PC-3 (cell line): ENCODE results near the gene C1orf21. TPM values are rescaled to one million over a fixed set of nuclear protein-coding genes. Genes with fewer than 3 reads are reported as not detected.

Experiments
- ATAC-seq: fragments of 200-7000 bp; cut with Tn5 transposase; 2 replicates; pipeline ENCODE4 v1.9.1; 2020; ENCODE audit warnings: mild to moderate bottlenecking, moderate library complexity
- BruUV-seq: library from RNA; stranded (reverse); fragments of 400-500 nt; replicated peaks from 2 replicates; lab custom pipeline; 2021; lab: Mats Ljungman, UMichigan
- CTCF ChIA-PET: fragments of 300-600 bp; sonication (Branson Sonifier 250); formaldehyde crosslinking; loops from one replicate; lab custom pipeline; 2022; ENCODE audit warnings: antibody characterized with exemption; lab: Charles Lee
- POLR2A ChIA-PET: fragments of 300-600 bp; sonication (Branson Sonifier 250); formaldehyde crosslinking; loops from one replicate; lab custom pipeline; 2022; ENCODE audit warnings: antibody characterized with exemption; ENCODE audit not compliant: unreplicated experiment; lab: Charles Lee
- DNase-seq: peaks from one replicate; pipeline ENCODE4 v3.0.0-alpha.2; 2015
- H2AFZ ChIP-seq: fragments of 300-600 bp; sonication (generic); 2 replicates; pipeline ENCODE4 v1.6.0; 2016; ENCODE audit warnings: antibody characterized with exemption, low read length
- H3F3A ChIP-seq: fragments of 300-600 bp; sonication (generic); one replicate; pipeline ENCODE4 v1.6.0; 2017; ENCODE audit warnings: antibody characterized with exemption, low read length, control low read depth, mild to moderate bottlenecking; ENCODE audit not compliant: unreplicated experiment
- H3K27ac ChIP-seq: fragments of 300-600 bp; sonication (generic); 2 replicates; pipeline ENCODE4 v1.5.1; 2016; ENCODE audit warnings: mild to moderate bottlenecking, low read length
- H3K27me3 ChIP-seq: fragments of 300-600 bp; sonication (generic); 2 replicates; pipeline ENCODE4 v1.6.1; 2016; ENCODE audit warnings: low read length, mixed read lengths
- H3K36me3 ChIP-seq: fragments of 300-600 bp; sonication (generic); 2 replicates; pipeline ENCODE4 v1.6.1; 2016; ENCODE audit warnings: low read depth, mixed run types, low read length, mixed read lengths
- H3K4me1 ChIP-seq: fragments of 300-600 bp; sonication (generic); 2 replicates; pipeline ENCODE4 v1.5.1; 2016; ENCODE audit warnings: low read length; ENCODE audit not compliant: insufficient read depth
- H3K4me2 ChIP-seq: fragments of 300-600 bp; sonication (generic); 2 replicates; pipeline ENCODE4 v1.6.0; 2016; ENCODE audit warnings: low read length
- H3K4me3 ChIP-seq: fragments of 300-600 bp; sonication (generic); 2 replicates; pipeline ENCODE4 v1.5.1; 2016; ENCODE audit warnings: mild to moderate bottlenecking, low read length, mixed read lengths
- H3K79me2 ChIP-seq: fragments of 300-600 bp; sonication (generic); 2 replicates; pipeline ENCODE4 v1.6.1; 2017; ENCODE audit warnings: low read length, mixed read lengths
- H3K9ac ChIP-seq: fragments of 300-600 bp; sonication (generic); 2 replicates; pipeline ENCODE4 v1.6.0; 2016; ENCODE audit warnings: mild to moderate bottlenecking, low read length
- H3K9me2 ChIP-seq: fragments of 300-600 bp; sonication (generic); replicated peaks from 2 replicates; pipeline ENCODE4 v1.6.1; 2016; ENCODE audit warnings: mixed run types, low read length, mixed read lengths
- H3K9me3 ChIP-seq: fragments of 300-600 bp; sonication (generic); 2 replicates; pipeline ENCODE4 v1.6.1; 2016; ENCODE audit warnings: low read length, mixed read lengths
- H4K20me1 ChIP-seq: fragments of 300-600 bp; sonication (generic); 2 replicates; pipeline ENCODE4 v1.6.1; 2016; ENCODE audit warnings: low read length, mixed read lengths
- EZH2 ChIP-seq: fragments of 300-600 bp; sonication (generic); IDR thresholded peaks from one replicate; pipeline ENCODE4 v1.6.1; 2017; ENCODE audit warnings: antibody characterized with exemption, mild to moderate bottlenecking, low read length; ENCODE audit not compliant: unreplicated experiment
- EZH2phosphoT487 ChIP-seq: fragments of 300-600 bp; sonication (generic); IDR thresholded peaks from 2 replicates; pipeline ENCODE4 v1.6.1; 2018; ENCODE audit warnings: mild to moderate bottlenecking, antibody characterized with exemption, low read length, borderline replicate concordance
- intact Hi-C: fragments of 100-400 bp; cut with micrococcal nuclease; formaldehyde crosslinking; loops from 2 replicates; pipeline ENCODE4 v1.9.0; 2023
- total RNA-seq: library from RNA; depleted of rRNA; stranded (reverse); fragments of >200 nt; gene quantifications from 2 replicates; pipeline ENCODE4 v1.2.3, GENCODE V29; 2014
- TF ChIP-seq, protein P1 (sequence below): fragments of 300-600 bp; sonication (generic); conservative IDR thresholded peaks from 2 replicates; pipeline ENCODE4 v1.5.1; 2017; ENCODE audit warnings: antibody characterized with exemption, low read depth, mild to moderate bottlenecking, low read length

Gene C1orf21
- total RNA-seq, 1 experiment from 2014 or later = 1.3 TPM

GRCh38 chr1:184513966-184514365 is 127.1 kb downstream of the C1orf21 start:
- no peak overlapping the region for H3K4me2 ChIP-seq
- no peaks in the 10 kb centered on the region for H4K20me1 ChIP-seq
- no TSS peak for BruUV-seq
- CTCF ChIA-PET = no interaction called here
- H3K27me3 ChIP-seq = no peaks in the 10 kb centered on the region
- H3K9ac ChIP-seq = no peak overlapping the region
- H3K9me2 ChIP-seq = no peaks in the 10 kb centered on the region
- no peaks in the 10 kb centered on the region for H3K36me3 ChIP-seq
- H3K79me2 ChIP-seq = no peaks in the 10 kb centered on the region
- POLR2A ChIA-PET = no interaction called here
- no peak for TF ChIP-seq EZH2phosphoT487
- no peak for TF ChIP-seq EZH2
- TF ChIP-seq, protein P1, sequence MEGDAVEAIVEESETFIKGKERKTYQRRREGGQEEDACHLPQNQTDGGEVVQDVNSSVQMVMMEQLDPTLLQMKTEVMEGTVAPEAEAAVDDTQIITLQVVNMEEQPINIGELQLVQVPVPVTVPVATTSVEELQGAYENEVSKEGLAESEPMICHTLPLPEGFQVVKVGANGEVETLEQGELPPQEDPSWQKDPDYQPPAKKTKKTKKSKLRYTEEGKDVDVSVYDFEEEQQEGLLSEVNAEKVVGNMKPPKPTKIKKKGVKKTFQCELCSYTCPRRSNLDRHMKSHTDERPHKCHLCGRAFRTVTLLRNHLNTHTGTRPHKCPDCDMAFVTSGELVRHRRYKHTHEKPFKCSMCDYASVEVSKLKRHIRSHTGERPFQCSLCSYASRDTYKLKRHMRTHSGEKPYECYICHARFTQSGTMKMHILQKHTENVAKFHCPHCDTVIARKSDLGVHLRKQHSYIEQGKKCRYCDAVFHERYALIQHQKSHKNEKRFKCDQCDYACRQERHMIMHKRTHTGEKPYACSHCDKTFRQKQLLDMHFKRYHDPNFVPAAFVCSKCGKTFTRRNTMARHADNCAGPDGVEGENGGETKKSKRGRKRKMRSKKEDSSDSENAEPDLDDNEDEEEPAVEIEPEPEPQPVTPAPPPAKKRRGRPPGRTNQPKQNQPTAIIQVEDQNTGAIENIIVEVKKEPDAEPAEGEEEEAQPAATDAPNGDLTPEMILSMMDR = no peak
- H3K4me3 ChIP-seq = no peak overlapping the region
- peak; percentile 20 for DNase-seq
- no peaks in the 10 kb centered on the region for H3K9me3 ChIP-seq
- ATAC-seq = no peak; the same call in 1 of the 2 replicates
- intact Hi-C loops = no loop called here
- H3F3A ChIP-seq = no peaks in the 10 kb centered on the region
- no peak overlapping the region for H3K27ac ChIP-seq
- H3K4me1 ChIP-seq = no peaks in the 10 kb centered on the region; the same call in 1 of the 2 replicates
- H2AFZ ChIP-seq = no peak overlapping the region

DNA sequence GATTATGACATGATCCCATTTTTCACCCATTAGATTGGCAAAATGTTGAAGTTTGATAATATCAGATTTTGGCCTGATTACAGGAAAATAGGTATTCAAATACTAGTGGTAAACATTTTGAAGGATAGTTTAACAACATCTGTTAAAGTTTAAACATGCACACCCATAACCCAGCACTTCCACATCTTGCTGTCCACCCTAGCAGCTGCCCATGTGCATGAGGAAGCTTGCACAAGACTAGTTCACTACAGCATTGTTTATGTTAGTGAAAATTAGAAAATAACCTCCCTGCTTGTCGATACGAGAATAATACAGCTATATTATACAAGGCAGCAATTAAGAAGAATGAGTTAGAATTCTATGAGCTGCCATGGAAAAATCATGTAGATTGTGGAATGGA is 127.6 kb downstream of the C1orf21 start:
- POLR2A ChIA-PET = no interaction called here
- intact Hi-C loops = no loop called here

GRCh38 chr1:184517130-184517529 is 130.3 kb downstream of the C1orf21 start:
- H3K9me3 ChIP-seq = no peaks in the 10 kb centered on the region
- H3K9ac ChIP-seq = no peak overlapping the region
- H3K4me3 ChIP-seq = no peak overlapping the region
- H3K4me1 ChIP-seq = no peaks in the 10 kb centered on the region; the same call in 1 of the 2 replicates
- H3K36me3 ChIP-seq = no peaks in the 10 kb centered on the region
- no peak overlapping the region for H3K27ac ChIP-seq
- DNase-seq = no peak
- H3F3A ChIP-seq = no peaks in the 10 kb centered on the region
- H2AFZ ChIP-seq = no peak overlapping the region
- CTCF ChIA-PET = no interaction called here
- no peak for TF ChIP-seq EZH2phosphoT487
- TF ChIP-seq, protein P1 = no peak
- no peak for TF ChIP-seq EZH2
- ATAC-seq = peak; percentile 18; the same call in 1 of the 2 replicates
- POLR2A ChIA-PET = no interaction called here
- H3K79me2 ChIP-seq = no peaks in the 10 kb centered on the region
- H3K9me2 ChIP-seq = no peaks in the 10 kb centered on the region
- H3K4me2 ChIP-seq = no peak overlapping the region
- H4K20me1 ChIP-seq = no peaks in the 10 kb centered on the region
- intact Hi-C loops = no loop called here
- H3K27me3 ChIP-seq = no peaks in the 10 kb centered on the region
- no TSS peak for BruUV-seq

More for the DNA sequence above, 127.6 kb downstream of the C1orf21 start:
- CTCF ChIA-PET = no interaction called here
- H4K20me1 ChIP-seq = no peaks in the 10 kb centered on the region
- no peaks in the 10 kb centered on the region for H3K79me2 ChIP-seq
- no peak overlapping the region for H3K27ac ChIP-seq
- H3F3A ChIP-seq = no peaks in the 10 kb centered on the region
- DNase-seq (no peak), ATAC-seq (no peak)
- no peak overlapping the region for H3K4me2 ChIP-seq
- no peak overlapping the region for H3K9ac ChIP-seq
- no peaks in the 10 kb centered on the region for H3K9me2 ChIP-seq
- H3K4me1 ChIP-seq = no peaks in the 10 kb centered on the region; the same call in 1 of the 2 replicates
- no peaks in the 10 kb centered on the region for H3K9me3 ChIP-seq
- no peaks in the 10 kb centered on the region for H3K27me3 ChIP-seq
- no peak overlapping the region for H3K4me3 ChIP-seq
- TF ChIP-seq EZH2 (no peak), EZH2phosphoT487 (no peak)
- TF ChIP-seq, protein P1 = no peak
- no peak overlapping the region for H2AFZ ChIP-seq
- H3K36me3 ChIP-seq = no peaks in the 10 kb centered on the region
- BruUV-seq = no TSS peak
